Ramos (cell line): Measurements from ENCODE around the gene S1PR2.
"Not testable (repeated sequence)": the region's sequence is repeated elsewhere in the genome, so short reads cannot be mapped to it uniquely, and the experiment has no call there.

Experiments used
- in situ Hi-C: fragments of 300-500 bp; cut with MboI; formaldehyde crosslinking; loops from one replicate; pipeline ENCODE4 v1.14.3; 2022; ENCODE audit warnings: low sequenced_read_pairs; ENCODE audit not compliant: unreplicated experiment

The S1PR2 gene

GRCh38 chr19:10227026-10227971 lies 3.8 kb downstream of the S1PR2 start:
- in situ Hi-C loops, result loop anchor here (25.0 kb wide), 1 partner anchor 735 kb away; the partner anchor contains the start of gene SMARCA4

- in situ Hi-C loops, result loop anchor here (25.0 kb wide), 1 partner anchor 736 kb away; the partner anchor contains the start of gene SMARCA4
Measured at GRCh38 chr19:10226376-10227025, 4.6 kb downstream of the S1PR2 start.

- in situ Hi-C loops, result loop anchor here (25.0 kb wide), 1 partner anchor 736 kb away; the partner anchor contains the start of gene SMARCA4
Measured at GRCh38 chr19:10226021-10226375, 5.1 kb downstream of the S1PR2 start.

GRCh38 chr19:10224337-10224736 lies 6.8 kb downstream of the S1PR2 start:
- in situ Hi-C loops, result no loop called here

- in situ Hi-C loops, result no loop called here
Measured at GRCh38 chr19:10223488-10224213, 7.5 kb downstream of the S1PR2 start.

GRCh38 chr19:10222201-10222890 lies 8.8 kb downstream of the S1PR2 start:
- in situ Hi-C loops, result no loop called here

- in situ Hi-C loops, result no loop called here
Measured at GRCh38 chr19:10220695-10221094, 10.4 kb downstream of the S1PR2 start.

- in situ Hi-C loops, result no loop called here
Measured at GRCh38 chr19:10219678-10220077, 11.5 kb downstream of the S1PR2 start.

- in situ Hi-C loops, result no loop called here
Measured at GRCh38 chr19:10217085-10217484, 14.0 kb downstream of the S1PR2 start.

- in situ Hi-C loops, result no loop called here
Measured at GRCh38 chr19:10214784-10215183, 16.3 kb downstream of the S1PR2 start.

GRCh38 chr19:10211691-10212090 lies 19.4 kb downstream of the S1PR2 start:
- in situ Hi-C loops, result no loop called here

GRCh38 chr19:10211061-10211460 lies 20.1 kb downstream of the S1PR2 start:
- in situ Hi-C loops, result no loop called here

- in situ Hi-C loops, result no loop called here
Measured at GRCh38 chr19:10209315-10209714, 21.8 kb downstream of the S1PR2 start.

- in situ Hi-C loops, result no loop called here
Measured at GRCh38 chr19:10207026-10207425, 24.1 kb downstream of the S1PR2 start.

- in situ Hi-C loops, result no loop called here
Measured at GRCh38 chr19:10206226-10206885, 24.8 kb downstream of the S1PR2 start.

GRCh38 chr19:10205636-10206035 lies 25.5 kb downstream of the S1PR2 start:
- in situ Hi-C loops, result no loop called here

- in situ Hi-C loops, result no loop called here
Measured at GRCh38 chr19:10203686-10204085, 27.4 kb downstream of the S1PR2 start.

GRCh38 chr19:10201176-10201575 lies 30.0 kb downstream of the S1PR2 start:
- in situ Hi-C loops, result no loop called here

- in situ Hi-C loops, result not testable (repeated sequence)
Measured at GRCh38 chr19:10200101-10200500, 31.0 kb downstream of the S1PR2 start.
